ENCODE results near the gene CD274. TPM values are rescaled to one million over a fixed set of nuclear protein-coding genes. Genes with fewer than 3 reads are reported as not detected.
A peak's percentile ranks its signal among the peaks of the same experiment; 100 is the strongest.
"Not testable (repeated sequence)": the region's sequence is repeated elsewhere in the genome, so short reads cannot be mapped to it uniquely, and the experiment has no call there.

The CD274 gene
- total RNA-seq, 1 donor from 2014 or later = 36.7 TPM

GRCh38 chr9:5429873-5430564 lies 20.3 kb upstream of the CD274 start:
- peaks cover 37% of the 10 kb centered on the region for H3K36me3 Mint-ChIP-seq (ENCODE audit: low read depth)
- H3K27ac Mint-ChIP-seq = no peak overlapping the region
- no peaks in the 10 kb centered on the region for H3K9me3 Mint-ChIP-seq
- H3K4me1 Mint-ChIP-seq (ENCODE audit: low read depth) = peaks cover 2% of the 10 kb centered on the region
- H3K4me3 Mint-ChIP-seq (ENCODE audit: low read depth) = no peak overlapping the region
- intact Hi-C loops (cut with micrococcal nuclease) = loop anchor here (10.0 kb wide), 1 partner anchor 355 kb away; no protein-coding TSS in a partner anchor
- no peak for DNase-seq (ENCODE audit: low spot score)
- no peaks in the 10 kb centered on the region for H3K27me3 Mint-ChIP-seq (ENCODE audit: low read depth)

- H3K9me3 Mint-ChIP-seq = peaks cover 4% of the 10 kb centered on the region
- H3K27ac Mint-ChIP-seq = no peak overlapping the region
- peaks cover 45% of the 10 kb centered on the region for H3K36me3 Mint-ChIP-seq (ENCODE audit: low read depth)
- H3K4me3 Mint-ChIP-seq (ENCODE audit: low read depth) = no peak overlapping the region
- intact Hi-C loops (cut with micrococcal nuclease) = no loop called here
- peaks cover 9% of the 10 kb centered on the region for H3K4me1 Mint-ChIP-seq (ENCODE audit: low read depth)
- DNase-seq (ENCODE audit: low spot score) = no peak
- H3K27me3 Mint-ChIP-seq (ENCODE audit: low read depth) = no peaks in the 10 kb centered on the region
Measured at GRCh38 chr9:5430912-5431311, 19.4 kb upstream of the CD274 start.

GRCh38 chr9:5432890-5433289 lies 17.5 kb upstream of the CD274 start:
- H3K4me3 Mint-ChIP-seq (ENCODE audit: low read depth); H3K9me3 Mint-ChIP-seq; DNase-seq (ENCODE audit: low spot score); H3K27ac Mint-ChIP-seq; H3K27me3 Mint-ChIP-seq (ENCODE audit: low read depth); intact Hi-C loops (cut with micrococcal nuclease): not testable (repeated sequence)
- Mint-ChIP-seq H3K4me1 (ENCODE audit: low read depth) (peaks cover 25% of the 10 kb centered on the region), H3K36me3 (ENCODE audit: low read depth) (peaks cover 57% of the 10 kb centered on the region)

GRCh38 chr9:5433328-5433727 lies 17.0 kb upstream of the CD274 start:
- H3K9me3 Mint-ChIP-seq; intact Hi-C loops (cut with micrococcal nuclease); DNase-seq (ENCODE audit: low spot score); H3K4me3 Mint-ChIP-seq (ENCODE audit: low read depth); H3K27ac Mint-ChIP-seq; H3K27me3 Mint-ChIP-seq (ENCODE audit: low read depth): not testable (repeated sequence)
- peaks cover 57% of the 10 kb centered on the region for H3K36me3 Mint-ChIP-seq (ENCODE audit: low read depth)
- H3K4me1 Mint-ChIP-seq (ENCODE audit: low read depth) = peaks cover 26% of the 10 kb centered on the region

- H3K4me3 Mint-ChIP-seq (ENCODE audit: low read depth); H3K27me3 Mint-ChIP-seq (ENCODE audit: low read depth); DNase-seq (ENCODE audit: low spot score); intact Hi-C loops (cut with micrococcal nuclease); H3K9me3 Mint-ChIP-seq: not testable (repeated sequence)
- Mint-ChIP-seq H3K27ac (peak overlapping the region; percentile 38), H3K36me3 (ENCODE audit: low read depth) (peaks cover 57% of the 10 kb centered on the region), H3K4me1 (ENCODE audit: low read depth) (peaks cover 33% of the 10 kb centered on the region)
Measured at GRCh38 chr9:5433841-5434810, 16.2 kb upstream of the CD274 start.

- Mint-ChIP-seq H3K9me3 (peaks cover 4% of the 10 kb centered on the region), H3K4me3 (ENCODE audit: low read depth) (peak overlapping the region; percentile 91), H3K4me1 (ENCODE audit: low read depth) (peaks cover 46% of the 10 kb centered on the region), H3K36me3 (ENCODE audit: low read depth) (peaks cover 50% of the 10 kb centered on the region), H3K27ac (peak overlapping the region; percentile 96), H3K27me3 (ENCODE audit: low read depth) (no peaks in the 10 kb centered on the region)
- intact Hi-C loops (cut with micrococcal nuclease) = loop anchor here (5.0 kb wide), 8 partner anchors 416 to 1129 kb away; partner anchors contain the start of genes AK3 and JAK2
- no peak for DNase-seq (ENCODE audit: low spot score)
Measured at GRCh38 chr9:5435912-5436311, 14.4 kb upstream of the CD274 start.

GRCh38 chr9:5436441-5436840 lies 13.9 kb upstream of the CD274 start:
- peak overlapping the region; percentile 96 for H3K27ac Mint-ChIP-seq
- intact Hi-C loops (cut with micrococcal nuclease) = loop anchor here (5.0 kb wide), 8 partner anchors 416 to 1129 kb away; partner anchors contain the start of genes AK3 and JAK2
- peaks cover 50% of the 10 kb centered on the region for H3K4me1 Mint-ChIP-seq (ENCODE audit: low read depth)
- peaks cover 47% of the 10 kb centered on the region for H3K36me3 Mint-ChIP-seq (ENCODE audit: low read depth)
- H3K9me3 Mint-ChIP-seq = peaks cover 4% of the 10 kb centered on the region
- DNase-seq (ENCODE audit: low spot score) = no peak
- H3K27me3 Mint-ChIP-seq (ENCODE audit: low read depth) = no peaks in the 10 kb centered on the region
- H3K4me3 Mint-ChIP-seq (ENCODE audit: low read depth) = peak overlapping the region; percentile 91

- intact Hi-C loops (cut with micrococcal nuclease) = loop anchor here (1.0 to 5.0 kb wide), 11 partner anchors 13 to 1130 kb away; partner anchors contain the start of genes AK3, CD274 and JAK2
- H3K4me1 Mint-ChIP-seq (ENCODE audit: low read depth) = peaks cover 54% of the 10 kb centered on the region
Measured at GRCh38 chr9:5437254-5438216, 12.8 kb upstream of the CD274 start, which contains the start of gene PLGRKT. Gene PLGRKT, minus strand, starts transcription at chr9:5437925. Its CDS starts 5,948 bp downstream, at chr9:5431977.

GRCh38 chr9:5438301-5439162 lies 11.8 kb upstream of the CD274 start:
- Mint-ChIP-seq H3K9me3 (peaks cover 4% of the 10 kb centered on the region), H3K4me1 (ENCODE audit: low read depth) (peaks cover 55% of the 10 kb centered on the region), H3K27me3 (ENCODE audit: low read depth) (no peaks in the 10 kb centered on the region), H3K27ac (peak overlapping the region; percentile 96), H3K36me3 (ENCODE audit: low read depth) (peaks cover 29% of the 10 kb centered on the region), H3K4me3 (ENCODE audit: low read depth) (peak overlapping the region; percentile 91)
- intact Hi-C loops (cut with micrococcal nuclease) = loop anchor here (5.0 kb wide), 8 partner anchors 414 to 1131 kb away; partner anchors contain the start of genes AK3 and JAK2
- peak; percentile 48 for DNase-seq (ENCODE audit: low spot score)

More at GRCh38 chr9:5437254-5438216, 12.8 kb upstream of the CD274 start, which contains the start of gene PLGRKT:
- Mint-ChIP-seq H3K4me3 (ENCODE audit: low read depth) (peak within 1 kb of the TSS; percentile 91), H3K9me3 (peaks cover 4% of the 10 kb centered on the region), H3K27ac (peak within 1 kb of the TSS; percentile 96), H3K27me3 (ENCODE audit: low read depth) (no peaks in the 10 kb centered on the region), H3K36me3 (ENCODE audit: low read depth) (peaks cover 39% of the 10 kb centered on the region)
- peak; percentile 89 for DNase-seq (ENCODE audit: low spot score)

GRCh38 chr9:5440426-5440825 lies 9.9 kb upstream of the CD274 start:
- Mint-ChIP-seq H3K36me3 (ENCODE audit: low read depth) (peaks cover 16% of the 10 kb centered on the region), H3K27ac (no peak overlapping the region)
- intact Hi-C loops (cut with micrococcal nuclease) = no loop called here

GRCh38 chr9:5441043-5441442 lies 9.3 kb upstream of the CD274 start:
- Mint-ChIP-seq H3K27ac (no peak overlapping the region), H3K36me3 (ENCODE audit: low read depth) (peaks cover 10% of the 10 kb centered on the region), H3K9me3 (no peaks in the 10 kb centered on the region), H3K4me1 (ENCODE audit: low read depth) (peaks cover 55% of the 10 kb centered on the region), H3K4me3 (ENCODE audit: low read depth) (no peak overlapping the region), H3K27me3 (ENCODE audit: low read depth) (no peaks in the 10 kb centered on the region)
- intact Hi-C loops (cut with micrococcal nuclease) = no loop called here
- DNase-seq (ENCODE audit: low spot score) = no peak

More at GRCh38 chr9:5440426-5440825, 9.9 kb upstream of the CD274 start:
- peaks cover 57% of the 10 kb centered on the region for H3K4me1 Mint-ChIP-seq (ENCODE audit: low read depth)
- H3K4me3 Mint-ChIP-seq (ENCODE audit: low read depth) = no peak overlapping the region
- no peak for DNase-seq (ENCODE audit: low spot score)
- peaks cover under 1% of the 10 kb centered on the region for H3K9me3 Mint-ChIP-seq
- H3K27me3 Mint-ChIP-seq (ENCODE audit: low read depth) = no peaks in the 10 kb centered on the region

Measured in activated T-helper 2 cell treated with anti-CD3 and anti-CD28 coated beads, Interferon-gamma antibody, Interleukin-2, Interleukin-4, amounts not matched to agents 10 μg/mL and 5 μg/mL and 100 μg/mL, durations not matched to agents 14 hours and 24 hours and 36 hours (primary cell).